Astrocyte (in vitro differentiated cells and primary cell): ENCODE measurements around the gene PUS10. TPM values are rescaled to one million over a fixed set of nuclear protein-coding genes. Genes with fewer than 3 reads are reported as not detected.

Source experiments
- DNase-seq: peaks from one replicate; pipeline ENCODE4 v3.0.0-alpha.2; 2010; ENCODE audit warnings: low read depth
- FAIRE-seq: peaks from 2 replicates; lab custom pipeline; 2011; peaks lifted over from hg19 to GRCh38; lab: Jason Lieb, UNC
- H2AFZ ChIP-seq: 2 replicates; pipeline ENCODE4 v1.6.0; 2012; ENCODE audit warnings: low read depth, low read length, inconsistent platforms
- H3K27ac ChIP-seq: 2 replicates; pipeline ENCODE4 v1.5.1; 2011; ENCODE audit warnings: low read depth, low read length, inconsistent platforms
- H3K27me3 ChIP-seq: 2 replicates; pipeline ENCODE4 v1.6.0; 2011; ENCODE audit warnings: low read length, inconsistent platforms; ENCODE audit not compliant: insufficient read depth
- H3K36me3 ChIP-seq: 2 replicates; pipeline ENCODE4 v1.5.1; 2011; ENCODE audit warnings: low read length, inconsistent platforms; ENCODE audit not compliant: insufficient read depth
- H3K4me1 ChIP-seq: 2 replicates; pipeline ENCODE4 v1.5.1; 2011; ENCODE audit warnings: low read length, inconsistent platforms; ENCODE audit not compliant: insufficient read depth
- H3K4me2 ChIP-seq: 2 replicates; pipeline ENCODE4 v1.6.0; 2012; ENCODE audit warnings: low read length, inconsistent platforms
- H3K4me3 ChIP-seq: 2 replicates; pipeline ENCODE4 v1.5.1; 2011; ENCODE audit warnings: low read depth, mild to moderate bottlenecking, low read length, inconsistent platforms; ENCODE audit not compliant: insufficient read depth
- H3K79me2 ChIP-seq: 2 replicates; pipeline ENCODE4 v1.6.0; 2012; ENCODE audit warnings: mild to moderate bottlenecking, low read length, inconsistent platforms; ENCODE audit not compliant: insufficient read depth
- H3K9ac ChIP-seq: 2 replicates; pipeline ENCODE4 v1.6.0; 2012; ENCODE audit warnings: mild to moderate bottlenecking, low read length, inconsistent platforms
- H3K9me3 ChIP-seq: 2 replicates; pipeline ENCODE4 v1.5.1; 2012; ENCODE audit warnings: low read depth, mild to moderate bottlenecking, low read length, inconsistent platforms; ENCODE audit not compliant: insufficient read depth
- H4K20me1 ChIP-seq: 2 replicates; pipeline ENCODE4 v1.6.0; 2012; ENCODE audit warnings: low read length, inconsistent platforms; ENCODE audit not compliant: insufficient read depth
- H3K27ac Mint-ChIP-seq: one replicate; pipeline ENCODE4 v1.8.0; 2021; ENCODE audit warnings: mild to moderate bottlenecking, mixed read lengths; ENCODE audit not compliant: unreplicated experiment
- H3K27me3 Mint-ChIP-seq: one replicate; pipeline ENCODE4 v1.8.0; 2021; ENCODE audit warnings: low read depth, mixed read lengths; ENCODE audit not compliant: unreplicated experiment
- H3K36me3 Mint-ChIP-seq: one replicate; pipeline ENCODE4 v1.8.0; 2021; ENCODE audit warnings: low read depth, mixed read lengths; ENCODE audit not compliant: unreplicated experiment
- H3K4me1 Mint-ChIP-seq: one replicate; pipeline ENCODE4 v1.8.0; 2021; ENCODE audit warnings: low read depth, mixed read lengths; ENCODE audit not compliant: unreplicated experiment
- H3K4me3 Mint-ChIP-seq: one replicate; pipeline ENCODE4 v1.8.0; 2021; ENCODE audit warnings: mild to moderate bottlenecking, moderate library complexity, mixed read lengths; ENCODE audit not compliant: unreplicated experiment
- H3K9me3 Mint-ChIP-seq: one replicate; pipeline ENCODE4 v1.8.0; 2021; ENCODE audit warnings: mild to moderate bottlenecking, mixed read lengths; ENCODE audit not compliant: unreplicated experiment
- EZH2 ChIP-seq: IDR thresholded peaks from 2 replicates; pipeline ENCODE4 v1.6.1; 2012; ENCODE audit warnings: mild to moderate bottlenecking, low read length, inconsistent platforms; ENCODE audit not compliant: insufficient read depth
- total RNA-seq: library from RNA; stranded (reverse); gene quantifications from 2 replicates; pipeline ENCODE4 v1.2.1, GENCODE V29; 2021
- TF ChIP-seq, protein P1 (sequence below): IDR thresholded peaks from 2 replicates; pipeline ENCODE4 v1.5.1; 2011; ENCODE audit warnings: low read depth, mild to moderate bottlenecking, inconsistent platforms, low read length, moderate library complexity; ENCODE audit not compliant: insufficient read depth

The PUS10 gene
- total RNA-seq, 1 donor from 2014 or later = 7.7 TPM

- Histone ChIP-seq H3K4me1 (no peaks in the 10 kb centered on the region), H3K4me3 (no peak overlapping the region), H3K36me3 (peaks cover 31% of the 10 kb centered on the region), H3K27ac (no peak overlapping the region), H3K9me3 (no peaks in the 10 kb centered on the region), H3K9ac (no peak overlapping the region), H4K20me1 (peaks cover 8% of the 10 kb centered on the region), H3K79me2 (peaks cover 6% of the 10 kb centered on the region), H3K4me2 (no peak overlapping the region), H2AFZ (no peak overlapping the region), H3K27me3 (no peaks in the 10 kb centered on the region)
- peaks cover 2% of the 10 kb centered on the region for H3K36me3 Mint-ChIP-seq
- no peaks in the 10 kb centered on the region for H3K27me3 Mint-ChIP-seq
- no peaks in the 10 kb centered on the region for H3K4me1 Mint-ChIP-seq
- no peak for FAIRE-seq
- H3K27ac Mint-ChIP-seq = no peak overlapping the region
- no peaks in the 10 kb centered on the region for H3K9me3 Mint-ChIP-seq
- no peak for TF ChIP-seq EZH2
- TF ChIP-seq, protein P1, sequence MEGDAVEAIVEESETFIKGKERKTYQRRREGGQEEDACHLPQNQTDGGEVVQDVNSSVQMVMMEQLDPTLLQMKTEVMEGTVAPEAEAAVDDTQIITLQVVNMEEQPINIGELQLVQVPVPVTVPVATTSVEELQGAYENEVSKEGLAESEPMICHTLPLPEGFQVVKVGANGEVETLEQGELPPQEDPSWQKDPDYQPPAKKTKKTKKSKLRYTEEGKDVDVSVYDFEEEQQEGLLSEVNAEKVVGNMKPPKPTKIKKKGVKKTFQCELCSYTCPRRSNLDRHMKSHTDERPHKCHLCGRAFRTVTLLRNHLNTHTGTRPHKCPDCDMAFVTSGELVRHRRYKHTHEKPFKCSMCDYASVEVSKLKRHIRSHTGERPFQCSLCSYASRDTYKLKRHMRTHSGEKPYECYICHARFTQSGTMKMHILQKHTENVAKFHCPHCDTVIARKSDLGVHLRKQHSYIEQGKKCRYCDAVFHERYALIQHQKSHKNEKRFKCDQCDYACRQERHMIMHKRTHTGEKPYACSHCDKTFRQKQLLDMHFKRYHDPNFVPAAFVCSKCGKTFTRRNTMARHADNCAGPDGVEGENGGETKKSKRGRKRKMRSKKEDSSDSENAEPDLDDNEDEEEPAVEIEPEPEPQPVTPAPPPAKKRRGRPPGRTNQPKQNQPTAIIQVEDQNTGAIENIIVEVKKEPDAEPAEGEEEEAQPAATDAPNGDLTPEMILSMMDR = no peak
- no peak overlapping the region for H3K4me3 Mint-ChIP-seq
- peak; percentile 1 for DNase-seq
Observed at GRCh38 chr2:61045999-61046398, 27.9 kb upstream of the PUS10 start.

DNA sequence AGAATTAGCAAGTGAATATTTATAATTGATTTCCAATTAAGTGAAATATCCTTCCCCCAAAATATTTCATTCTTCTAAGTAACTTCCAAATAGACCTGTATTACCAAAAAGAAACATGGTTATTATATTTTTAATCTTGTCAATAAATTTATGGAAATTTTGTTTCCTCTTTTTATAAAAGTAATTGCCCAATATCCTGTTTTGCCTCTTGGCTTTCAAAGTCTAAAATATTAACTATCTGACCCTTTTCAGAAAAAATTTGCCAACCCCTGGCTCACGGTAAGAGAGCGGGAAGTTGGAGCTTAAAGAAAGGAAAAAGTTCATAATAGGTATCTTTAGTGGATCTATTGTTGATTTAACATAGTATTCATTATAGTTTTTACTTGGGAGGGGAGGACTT lies 27.2 kb upstream of the PUS10 start:
- Mint-ChIP-seq H3K4me1 (no peaks in the 10 kb centered on the region), H3K27ac (no peak overlapping the region), H3K27me3 (no peaks in the 10 kb centered on the region), H3K36me3 (peaks cover 2% of the 10 kb centered on the region), H3K9me3 (no peaks in the 10 kb centered on the region), H3K4me3 (no peak overlapping the region)
- TF ChIP-seq EZH2 = no peak
- TF ChIP-seq, protein P1 = no peak
- H3K27me3 ChIP-seq = no peaks in the 10 kb centered on the region
- H2AFZ ChIP-seq = no peak overlapping the region
- no peak overlapping the region for H3K4me2 ChIP-seq
- H3K79me2 ChIP-seq = peaks cover 6% of the 10 kb centered on the region
- H4K20me1 ChIP-seq = peaks cover 8% of the 10 kb centered on the region
- DNase-seq = no peak
- H3K27ac ChIP-seq = no peak overlapping the region
- FAIRE-seq = no peak
- H3K4me1 ChIP-seq = no peaks in the 10 kb centered on the region
- no peaks in the 10 kb centered on the region for H3K9me3 ChIP-seq
- H3K9ac ChIP-seq = no peak overlapping the region
- H3K4me3 ChIP-seq = no peak overlapping the region
- peaks cover 28% of the 10 kb centered on the region for H3K36me3 ChIP-seq

- no peaks in the 10 kb centered on the region for H3K4me1 Mint-ChIP-seq
- no peak overlapping the region for H3K27ac ChIP-seq
- H3K4me1 ChIP-seq = no peaks in the 10 kb centered on the region
- H4K20me1 ChIP-seq = peaks cover 8% of the 10 kb centered on the region
- TF ChIP-seq, protein P1 = no peak
- TF ChIP-seq EZH2 = no peak
- no peak overlapping the region for H2AFZ ChIP-seq
- peaks cover 6% of the 10 kb centered on the region for H3K79me2 ChIP-seq
- H3K4me3 Mint-ChIP-seq = no peak overlapping the region
- no peaks in the 10 kb centered on the region for H3K9me3 ChIP-seq
- H3K4me3 ChIP-seq = no peak overlapping the region
- H3K27me3 ChIP-seq = no peaks in the 10 kb centered on the region
- no peak overlapping the region for H3K9ac ChIP-seq
- H3K4me2 ChIP-seq = no peak overlapping the region
- no peaks in the 10 kb centered on the region for H3K9me3 Mint-ChIP-seq
- no peak for FAIRE-seq
- DNase-seq = no peak
- H3K36me3 ChIP-seq = peaks cover 28% of the 10 kb centered on the region
- H3K27ac Mint-ChIP-seq = no peak overlapping the region
- H3K27me3 Mint-ChIP-seq = no peaks in the 10 kb centered on the region
- H3K36me3 Mint-ChIP-seq = peaks cover 2% of the 10 kb centered on the region
Observed at GRCh38 chr2:61044636-61045035, 26.6 kb upstream of the PUS10 start.
